H1 (cell line): ENCODE measurements around the gene OSBPL9. TPM values are rescaled to one million over a fixed set of nuclear protein-coding genes. Genes with fewer than 3 reads are reported as not detected.

Source experiments
- BRCA1 ChIP-seq: IDR thresholded peaks from 2 replicates; pipeline ENCODE4 v1.6.1; 2012; ENCODE audit warnings: low read depth, low read length, improper control_type of control experiment
- CTBP2 ChIP-seq: IDR thresholded peaks from 2 replicates; pipeline ENCODE4 v1.7.0; 2011; ENCODE audit warnings: borderline replicate concordance, mild to moderate bottlenecking, moderate library complexity, mixed read lengths, low read length; ENCODE audit not compliant: insufficient read depth, insufficient read length
- EP300 ChIP-seq, 2 experiments: IDR thresholded peaks; 1 replicate in 1 of 2; 2 replicates in 1 of 2; pipeline ENCODE4 v1.6.1; 2011 to 2012; ENCODE audit warnings: low read depth in 2 of 2, low read length in 2 of 2, mild to moderate bottlenecking in 2 of 2, borderline replicate concordance in 1 of 2, inconsistent platforms in 1 of 2, moderate library complexity in 1 of 2
- POLR2AphosphoS5 ChIP-seq: IDR thresholded peaks from 2 replicates; pipeline ENCODE4 v1.6.1; 2011; ENCODE audit warnings: low read depth, low read length
- SIN3A ChIP-seq, 2 experiments: IDR thresholded peaks in 1 of 2; conservative IDR thresholded peaks in 1 of 2; 2 replicates each; pipeline ENCODE4 v1.6.1; 2011 to 2012; ENCODE audit warnings: low read length in 2 of 2, improper control_type of control experiment in 1 of 2, low read depth in 1 of 2, mild to moderate bottlenecking in 1 of 2
- SIRT6 ChIP-seq: IDR thresholded peaks from one replicate; pipeline ENCODE4 v1.7.1; 2012; ENCODE audit warnings: low read length, inconsistent platforms
- polyA plus RNA-seq, 7 experiments: library from polyadenylated mRNA; depleted of rRNA in 3 of 7; stranded (reverse) in 5 of 7; unstranded in 2 of 7; fragments of >200 nt in 5 of 7; fragments of 200-250 nt in 2 of 7; gene quantifications; 1 replicate in 5 of 7; 2 replicates in 1 of 7; 4 replicates in 1 of 7; pipeline versions ENCODE4 v1.2.1 to v1.2.3, GENCODE V29; 2011 to 2013; ENCODE audit warnings: missing spikeins in 2 of 7, mixed read lengths in 2 of 7
- total RNA-seq: library from RNA; stranded (reverse); fragmentation: NEBNext Ultra II Directional; extraction: Animal tissue kit (Norgen Biotek cat#: 25700); gene quantifications from 2 replicates; pipeline ENCODE4 v1.2.1, GENCODE V29; 2021
- TF ChIP-seq, protein P1 (sequence below): fragments of 300-600 bp; sonication (generic); IDR thresholded peaks from 2 replicates; pipeline ENCODE4 v1.7.1; 2012; ENCODE audit warnings: low read length, moderate library complexity, mild to moderate bottlenecking, inconsistent platforms; ENCODE audit not compliant: insufficient replicate concordance
- TF ChIP-seq, protein P2 (sequence below): IDR thresholded peaks from 2 replicates; pipeline ENCODE4 v1.6.1; 2012; ENCODE audit warnings: low read length, inconsistent platforms

Gene OSBPL9
- total and polyA plus RNA-seq, 2 of the 8 experiments (the other 6 are each of a cell fraction or from before 2014, with no cell fraction given): 58.2 to 71.6 TPM

DNA sequence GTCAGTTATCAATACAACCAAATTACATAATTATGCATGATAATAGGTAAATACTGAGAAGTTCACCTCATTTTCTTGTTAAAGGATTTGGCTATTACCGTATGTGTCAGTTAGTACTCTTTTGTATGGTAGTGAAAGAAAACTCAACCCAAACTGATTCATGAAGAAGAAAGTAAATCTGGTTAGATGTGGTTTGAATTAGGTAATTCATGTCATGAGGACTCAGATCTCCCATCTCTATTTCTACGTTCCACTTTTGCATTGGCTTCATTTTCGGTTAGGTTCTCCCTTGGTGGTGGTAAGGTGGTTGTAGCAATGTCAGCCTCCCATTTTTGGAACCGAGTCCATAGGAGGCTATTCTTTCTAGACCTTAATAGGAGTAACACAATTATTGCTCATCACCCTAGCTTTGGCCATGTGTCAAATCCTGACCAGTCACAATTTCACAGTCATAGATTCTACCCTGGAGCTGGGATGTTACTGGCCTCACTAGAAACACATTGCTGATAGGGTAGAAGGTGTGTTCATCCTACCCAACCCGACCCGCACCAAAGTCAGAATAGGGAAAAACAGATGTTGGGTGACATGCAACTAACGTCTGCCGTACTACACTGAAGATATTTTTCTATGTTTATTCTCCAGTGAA is 97.6 kb downstream of the OSBPL9 start (continued):
- TF ChIP-seq, protein P1, sequence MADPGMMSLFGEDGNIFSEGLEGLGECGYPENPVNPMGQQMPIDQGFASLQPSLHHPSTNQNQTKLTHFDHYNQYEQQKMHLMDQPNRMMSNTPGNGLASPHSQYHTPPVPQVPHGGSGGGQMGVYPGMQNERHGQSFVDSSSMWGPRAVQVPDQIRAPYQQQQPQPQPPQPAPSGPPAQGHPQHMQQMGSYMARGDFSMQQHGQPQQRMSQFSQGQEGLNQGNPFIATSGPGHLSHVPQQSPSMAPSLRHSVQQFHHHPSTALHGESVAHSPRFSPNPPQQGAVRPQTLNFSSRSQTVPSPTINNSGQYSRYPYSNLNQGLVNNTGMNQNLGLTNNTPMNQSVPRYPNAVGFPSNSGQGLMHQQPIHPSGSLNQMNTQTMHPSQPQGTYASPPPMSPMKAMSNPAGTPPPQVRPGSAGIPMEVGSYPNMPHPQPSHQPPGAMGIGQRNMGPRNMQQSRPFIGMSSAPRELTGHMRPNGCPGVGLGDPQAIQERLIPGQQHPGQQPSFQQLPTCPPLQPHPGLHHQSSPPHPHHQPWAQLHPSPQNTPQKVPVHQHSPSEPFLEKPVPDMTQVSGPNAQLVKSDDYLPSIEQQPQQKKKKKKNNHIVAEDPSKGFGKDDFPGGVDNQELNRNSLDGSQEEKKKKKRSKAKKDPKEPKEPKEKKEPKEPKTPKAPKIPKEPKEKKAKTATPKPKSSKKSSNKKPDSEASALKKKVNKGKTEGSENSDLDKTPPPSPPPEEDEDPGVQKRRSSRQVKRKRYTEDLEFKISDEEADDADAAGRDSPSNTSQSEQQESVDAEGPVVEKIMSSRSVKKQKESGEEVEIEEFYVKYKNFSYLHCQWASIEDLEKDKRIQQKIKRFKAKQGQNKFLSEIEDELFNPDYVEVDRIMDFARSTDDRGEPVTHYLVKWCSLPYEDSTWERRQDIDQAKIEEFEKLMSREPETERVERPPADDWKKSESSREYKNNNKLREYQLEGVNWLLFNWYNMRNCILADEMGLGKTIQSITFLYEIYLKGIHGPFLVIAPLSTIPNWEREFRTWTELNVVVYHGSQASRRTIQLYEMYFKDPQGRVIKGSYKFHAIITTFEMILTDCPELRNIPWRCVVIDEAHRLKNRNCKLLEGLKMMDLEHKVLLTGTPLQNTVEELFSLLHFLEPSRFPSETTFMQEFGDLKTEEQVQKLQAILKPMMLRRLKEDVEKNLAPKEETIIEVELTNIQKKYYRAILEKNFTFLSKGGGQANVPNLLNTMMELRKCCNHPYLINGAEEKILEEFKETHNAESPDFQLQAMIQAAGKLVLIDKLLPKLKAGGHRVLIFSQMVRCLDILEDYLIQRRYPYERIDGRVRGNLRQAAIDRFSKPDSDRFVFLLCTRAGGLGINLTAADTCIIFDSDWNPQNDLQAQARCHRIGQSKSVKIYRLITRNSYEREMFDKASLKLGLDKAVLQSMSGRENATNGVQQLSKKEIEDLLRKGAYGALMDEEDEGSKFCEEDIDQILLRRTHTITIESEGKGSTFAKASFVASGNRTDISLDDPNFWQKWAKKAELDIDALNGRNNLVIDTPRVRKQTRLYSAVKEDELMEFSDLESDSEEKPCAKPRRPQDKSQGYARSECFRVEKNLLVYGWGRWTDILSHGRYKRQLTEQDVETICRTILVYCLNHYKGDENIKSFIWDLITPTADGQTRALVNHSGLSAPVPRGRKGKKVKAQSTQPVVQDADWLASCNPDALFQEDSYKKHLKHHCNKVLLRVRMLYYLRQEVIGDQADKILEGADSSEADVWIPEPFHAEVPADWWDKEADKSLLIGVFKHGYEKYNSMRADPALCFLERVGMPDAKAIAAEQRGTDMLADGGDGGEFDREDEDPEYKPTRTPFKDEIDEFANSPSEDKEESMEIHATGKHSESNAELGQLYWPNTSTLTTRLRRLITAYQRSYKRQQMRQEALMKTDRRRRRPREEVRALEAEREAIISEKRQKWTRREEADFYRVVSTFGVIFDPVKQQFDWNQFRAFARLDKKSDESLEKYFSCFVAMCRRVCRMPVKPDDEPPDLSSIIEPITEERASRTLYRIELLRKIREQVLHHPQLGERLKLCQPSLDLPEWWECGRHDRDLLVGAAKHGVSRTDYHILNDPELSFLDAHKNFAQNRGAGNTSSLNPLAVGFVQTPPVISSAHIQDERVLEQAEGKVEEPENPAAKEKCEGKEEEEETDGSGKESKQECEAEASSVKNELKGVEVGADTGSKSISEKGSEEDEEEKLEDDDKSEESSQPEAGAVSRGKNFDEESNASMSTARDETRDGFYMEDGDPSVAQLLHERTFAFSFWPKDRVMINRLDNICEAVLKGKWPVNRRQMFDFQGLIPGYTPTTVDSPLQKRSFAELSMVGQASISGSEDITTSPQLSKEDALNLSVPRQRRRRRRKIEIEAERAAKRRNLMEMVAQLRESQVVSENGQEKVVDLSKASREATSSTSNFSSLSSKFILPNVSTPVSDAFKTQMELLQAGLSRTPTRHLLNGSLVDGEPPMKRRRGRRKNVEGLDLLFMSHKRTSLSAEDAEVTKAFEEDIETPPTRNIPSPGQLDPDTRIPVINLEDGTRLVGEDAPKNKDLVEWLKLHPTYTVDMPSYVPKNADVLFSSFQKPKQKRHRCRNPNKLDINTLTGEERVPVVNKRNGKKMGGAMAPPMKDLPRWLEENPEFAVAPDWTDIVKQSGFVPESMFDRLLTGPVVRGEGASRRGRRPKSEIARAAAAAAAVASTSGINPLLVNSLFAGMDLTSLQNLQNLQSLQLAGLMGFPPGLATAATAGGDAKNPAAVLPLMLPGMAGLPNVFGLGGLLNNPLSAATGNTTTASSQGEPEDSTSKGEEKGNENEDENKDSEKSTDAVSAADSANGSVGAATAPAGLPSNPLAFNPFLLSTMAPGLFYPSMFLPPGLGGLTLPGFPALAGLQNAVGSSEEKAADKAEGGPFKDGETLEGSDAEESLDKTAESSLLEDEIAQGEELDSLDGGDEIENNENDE: no peak
- TF ChIP-seq, protein P2, sequence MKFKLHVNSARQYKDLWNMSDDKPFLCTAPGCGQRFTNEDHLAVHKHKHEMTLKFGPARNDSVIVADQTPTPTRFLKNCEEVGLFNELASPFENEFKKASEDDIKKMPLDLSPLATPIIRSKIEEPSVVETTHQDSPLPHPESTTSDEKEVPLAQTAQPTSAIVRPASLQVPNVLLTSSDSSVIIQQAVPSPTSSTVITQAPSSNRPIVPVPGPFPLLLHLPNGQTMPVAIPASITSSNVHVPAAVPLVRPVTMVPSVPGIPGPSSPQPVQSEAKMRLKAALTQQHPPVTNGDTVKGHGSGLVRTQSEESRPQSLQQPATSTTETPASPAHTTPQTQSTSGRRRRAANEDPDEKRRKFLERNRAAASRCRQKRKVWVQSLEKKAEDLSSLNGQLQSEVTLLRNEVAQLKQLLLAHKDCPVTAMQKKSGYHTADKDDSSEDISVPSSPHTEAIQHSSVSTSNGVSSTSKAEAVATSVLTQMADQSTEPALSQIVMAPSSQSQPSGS: no peak
- TF ChIP-seq SIRT6 (no peak), EP300 (IDR thresholded peaks at IDR 0.05; ENCODE audit: borderline replicate concordance in 1 of 2, low read depth in 2 of 2, low read length in 2 of 2) (no peak), POLR2AphosphoS5 (no peak), BRCA1 (no peak), SIN3A (conservative IDR thresholded peaks at IDR 0.05 in 1 of 2, IDR thresholded peaks at IDR 0.05 in 1 of 2; ENCODE audit: low read depth in 1 of 2, low read length in 2 of 2) (no peak), CTBP2 (no peak)
